Inflammatory macrophage (primary cell): ENCODE measurements around the gene PDGFRA.

Experiments used
- DNase-seq, 2 donors: peaks; one replicate each; pipeline ENCODE4 v3.0.0-alpha.2; 2020 to 2022

Gene PDGFRA

GRCh38 chr4:54256491-54257486, 27.7 kb downstream of the PDGFRA start:
- DNase-seq, result peak; percentile 17 to 24

DNA sequence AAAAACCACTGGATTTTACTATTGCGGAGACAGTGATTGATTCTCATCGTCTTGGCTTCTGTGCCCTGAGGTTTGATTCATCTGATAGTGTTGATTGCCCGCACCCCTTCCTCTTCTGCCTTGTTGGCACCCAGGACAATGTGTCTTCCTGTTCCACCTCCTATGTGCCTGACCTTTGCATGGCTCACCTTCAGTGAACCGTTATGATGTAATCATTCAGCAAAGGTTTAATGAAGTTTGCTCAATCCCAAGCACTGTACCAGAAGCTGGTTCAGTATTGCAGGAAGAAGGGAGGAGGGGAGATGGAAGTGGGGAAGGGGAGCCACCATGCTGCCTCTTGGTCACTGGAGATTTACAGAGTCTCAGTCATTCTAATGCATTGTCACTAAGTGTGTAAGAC, 36.3 kb downstream of the PDGFRA start:
- no peak for DNase-seq

GRCh38 chr4:54268151-54268550, 39.1 kb downstream of the PDGFRA start:
- DNase-seq, result no peak

- DNase-seq, result no peak
Measured at GRCh38 chr4:54271464-54271863, 42.4 kb downstream of the PDGFRA start.

GRCh38 chr4:54272051-54272450, 43.0 kb downstream of the PDGFRA start:
- DNase-seq, result no peak

- DNase-seq, result no peak
Measured at GRCh38 chr4:54274264-54274663, 45.2 kb downstream of the PDGFRA start.

DNA sequence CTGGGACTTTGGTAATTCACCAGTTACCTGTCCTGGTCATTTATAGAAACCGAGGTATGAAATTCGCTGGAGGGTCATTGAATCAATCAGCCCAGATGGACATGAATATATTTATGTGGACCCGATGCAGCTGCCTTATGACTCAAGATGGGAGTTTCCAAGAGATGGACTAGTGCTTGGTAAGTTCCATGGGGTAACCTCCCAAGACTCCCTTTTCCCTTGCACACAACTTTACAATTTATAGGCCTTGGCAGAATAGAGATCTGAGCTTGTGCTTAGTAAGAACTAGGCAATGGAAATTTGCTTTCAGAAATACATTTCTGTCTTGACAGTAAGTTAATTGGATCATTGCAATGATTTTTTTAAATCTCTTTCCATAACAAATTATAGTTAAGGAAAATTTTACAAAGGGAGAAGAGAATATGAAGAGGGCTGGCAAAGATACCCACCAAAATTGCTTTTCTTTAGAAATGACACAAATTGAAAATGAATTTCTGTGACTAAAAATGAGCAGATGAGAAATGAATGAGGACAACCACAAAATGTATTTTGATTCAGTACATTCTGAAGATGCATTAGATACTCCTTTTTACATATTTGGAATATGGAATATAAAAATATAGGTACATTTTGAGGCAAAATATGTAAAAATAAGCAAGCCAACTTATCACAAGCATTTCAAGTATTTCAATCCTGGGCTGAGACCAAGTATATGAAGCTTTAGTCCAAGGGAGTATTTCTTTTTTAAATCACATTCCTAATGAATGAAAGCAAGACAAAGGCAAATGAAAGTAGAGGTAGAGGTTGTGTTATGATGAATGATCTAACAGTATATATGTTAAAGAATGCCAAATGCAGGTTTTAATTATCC, 45.9 kb downstream of the PDGFRA start:
- DNase-seq, result no peak

- DNase-seq, result peak; percentile 42 to 63
Measured at GRCh38 chr4:54276641-54277430, 47.7 kb downstream of the PDGFRA start.

DNA sequence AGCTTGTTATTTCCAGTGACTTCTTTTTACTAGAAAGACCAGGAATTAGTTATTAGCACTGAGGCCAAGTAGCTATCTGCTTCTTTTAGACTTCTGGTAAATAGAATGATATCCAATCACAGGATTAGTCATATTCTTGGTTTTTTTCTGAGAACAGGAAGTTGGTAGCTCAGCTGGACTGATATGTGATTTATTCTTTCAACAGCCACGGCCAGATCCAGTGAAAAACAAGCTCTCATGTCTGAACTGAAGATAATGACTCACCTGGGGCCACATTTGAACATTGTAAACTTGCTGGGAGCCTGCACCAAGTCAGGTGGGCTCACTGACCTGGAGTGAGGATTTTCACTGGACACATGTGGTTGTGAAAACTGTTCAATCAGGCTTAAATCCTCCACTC, 48.6 kb downstream of the PDGFRA start:
- peak; percentile 52 to 53 for DNase-seq

DNA sequence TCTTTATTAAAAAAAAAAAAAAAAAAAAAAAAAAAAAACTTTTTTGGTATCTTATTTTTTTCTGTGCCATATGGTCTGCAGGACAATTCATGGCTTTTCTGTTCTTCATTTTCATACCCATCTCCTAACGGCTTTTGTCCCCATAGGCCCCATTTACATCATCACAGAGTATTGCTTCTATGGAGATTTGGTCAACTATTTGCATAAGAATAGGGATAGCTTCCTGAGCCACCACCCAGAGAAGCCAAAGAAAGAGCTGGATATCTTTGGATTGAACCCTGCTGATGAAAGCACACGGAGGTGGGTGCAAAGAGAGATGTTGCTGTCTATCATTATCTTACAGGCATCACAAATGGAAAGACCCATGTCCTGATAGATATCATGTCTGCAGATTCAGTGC, 49.1 kb downstream of the PDGFRA start:
- no peak for DNase-seq

- DNase-seq, result peak; percentile 51 to 73
Measured at GRCh38 chr4:54281054-54281766, 52.1 kb downstream of the PDGFRA start.

GRCh38 chr4:54282837-54283236, 53.7 kb downstream of the PDGFRA start:
- no peak for DNase-seq

DNA sequence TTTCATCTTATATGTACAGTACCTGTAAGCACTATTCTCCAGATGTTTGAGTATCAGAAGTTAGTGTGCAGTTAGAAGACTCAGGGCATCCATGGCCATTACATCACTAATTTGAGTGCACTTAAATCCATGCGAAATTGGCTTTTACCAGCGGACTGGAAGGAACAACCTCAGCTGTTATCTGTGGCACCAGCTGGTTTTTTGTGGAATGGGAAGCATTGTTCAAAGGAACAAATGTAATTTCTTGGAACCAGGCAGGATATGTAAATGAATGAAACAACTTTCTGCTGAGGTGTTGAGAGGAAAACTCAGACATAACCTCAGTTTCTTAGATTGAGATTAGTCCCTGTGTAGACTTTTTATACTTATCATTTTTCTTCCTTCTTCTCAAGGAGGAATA, 60.2 kb downstream of the PDGFRA start:
- no peak for DNase-seq

DNA sequence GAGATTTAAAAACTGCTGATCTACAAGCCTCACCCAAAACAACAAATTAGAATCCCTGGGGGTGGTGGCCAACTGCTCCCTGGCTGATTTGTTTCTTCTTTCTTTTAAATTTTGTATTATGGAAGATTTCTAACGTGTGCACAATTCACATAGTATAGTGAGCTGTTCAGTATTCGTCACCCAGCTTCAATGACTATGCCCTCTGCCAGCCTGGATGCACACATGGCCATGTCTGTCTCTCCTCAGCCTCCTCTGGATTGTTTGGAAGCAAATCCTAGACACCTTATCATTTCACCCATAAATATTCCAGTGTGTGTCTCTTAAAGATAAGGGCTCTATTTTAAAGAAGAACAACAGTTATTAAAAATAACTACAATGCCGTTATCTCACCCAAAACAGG, 61.9 kb downstream of the PDGFRA start:
- DNase-seq, result no peak

DNA sequence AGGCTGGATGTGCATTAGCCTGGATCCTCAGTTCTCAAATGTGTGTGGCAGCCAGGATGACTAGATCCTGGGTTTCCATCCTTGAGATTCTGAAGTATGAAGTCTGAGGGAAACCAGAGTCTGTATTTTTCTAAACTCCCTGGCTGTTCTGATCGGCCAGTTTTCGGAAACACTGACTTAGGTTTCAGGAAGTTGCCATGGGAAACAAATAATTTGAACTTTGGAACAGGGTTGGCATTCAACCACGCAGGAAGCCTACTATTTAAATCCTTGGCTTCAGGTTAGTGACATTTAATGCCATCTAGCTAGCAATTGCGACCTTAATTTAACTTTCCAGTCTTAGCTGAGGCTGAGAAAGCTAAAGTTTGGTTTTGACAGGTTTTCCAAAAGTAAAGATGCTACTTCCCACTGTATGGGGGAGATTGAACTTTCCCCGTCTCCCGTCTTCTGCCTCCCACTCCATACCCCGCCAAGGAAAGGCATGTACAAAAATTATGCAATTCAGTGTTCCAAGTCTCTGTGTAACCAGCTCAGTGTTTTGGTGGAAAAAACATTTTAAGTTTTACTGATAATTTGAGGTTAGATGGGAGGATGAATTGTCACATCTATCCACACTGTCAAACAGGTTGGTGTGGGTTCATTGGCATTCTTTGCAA, 67.6 kb downstream of the PDGFRA start:
- no peak for DNase-seq

DNA sequence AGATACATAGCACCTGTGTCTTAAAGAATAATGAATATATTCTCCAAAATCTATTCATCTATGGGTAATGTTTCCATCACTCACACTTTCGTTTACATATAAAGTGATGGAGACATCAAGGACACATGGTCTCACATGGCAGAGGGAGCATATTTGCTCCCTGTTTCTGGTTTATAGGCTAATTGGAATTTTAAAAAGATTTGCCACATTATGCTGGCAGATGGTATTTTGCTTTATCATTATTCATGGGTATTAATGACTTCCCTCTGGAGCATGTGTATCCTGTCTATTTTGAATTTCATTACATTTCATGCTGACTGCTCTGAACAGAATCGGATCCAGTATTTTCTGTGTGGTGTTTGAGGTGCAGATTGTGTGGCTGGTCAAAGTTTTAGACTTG, 79.0 kb downstream of the PDGFRA start:
- no peak for DNase-seq

DNA sequence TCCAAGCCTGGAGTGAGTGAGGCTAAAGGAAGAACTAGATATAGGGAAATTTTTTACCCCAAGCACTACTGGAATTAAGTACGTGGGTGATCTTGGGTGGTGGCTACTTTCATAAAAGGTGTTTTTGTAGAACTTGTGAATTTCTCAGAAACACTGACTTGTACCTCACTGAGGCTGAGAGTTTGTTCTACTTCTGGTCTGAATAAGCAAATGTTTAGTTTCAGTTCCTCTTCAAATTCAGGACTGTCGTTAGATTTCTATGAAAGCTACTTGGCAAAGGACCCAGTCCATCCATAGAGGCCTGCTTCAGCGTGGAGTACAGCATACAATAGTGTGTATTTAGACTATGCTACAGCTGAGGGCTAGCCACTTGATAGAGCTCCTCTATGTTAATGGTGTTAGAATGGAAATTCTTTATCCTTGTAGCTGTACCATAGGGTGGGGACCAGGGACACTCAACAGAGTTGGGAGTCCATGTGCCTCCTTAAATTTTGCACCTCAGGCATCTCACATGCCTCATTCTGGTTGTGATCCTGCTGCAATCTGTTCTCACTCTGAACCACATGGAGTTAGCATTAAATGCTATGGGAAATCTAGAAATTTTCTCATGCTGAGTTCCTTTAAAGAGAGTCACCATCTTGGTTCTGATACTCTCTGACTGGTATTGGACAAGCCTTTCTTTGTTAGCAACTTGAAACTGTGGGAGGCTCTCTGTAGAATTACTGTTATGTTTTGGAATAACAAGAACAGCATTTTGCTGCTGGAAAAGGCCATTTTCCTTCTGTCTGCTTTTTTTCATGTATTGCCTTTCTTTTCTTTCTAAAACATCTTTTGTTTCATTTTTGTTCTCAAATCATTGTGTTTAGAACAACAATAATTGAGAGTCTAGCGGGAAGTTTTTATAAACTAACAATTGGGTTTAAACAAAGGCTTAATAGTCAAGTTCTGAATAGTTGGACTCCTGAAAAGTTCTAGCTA, 86.8 kb downstream of the PDGFRA start:
- peak; percentile 23 to 63 for DNase-seq

DNA sequence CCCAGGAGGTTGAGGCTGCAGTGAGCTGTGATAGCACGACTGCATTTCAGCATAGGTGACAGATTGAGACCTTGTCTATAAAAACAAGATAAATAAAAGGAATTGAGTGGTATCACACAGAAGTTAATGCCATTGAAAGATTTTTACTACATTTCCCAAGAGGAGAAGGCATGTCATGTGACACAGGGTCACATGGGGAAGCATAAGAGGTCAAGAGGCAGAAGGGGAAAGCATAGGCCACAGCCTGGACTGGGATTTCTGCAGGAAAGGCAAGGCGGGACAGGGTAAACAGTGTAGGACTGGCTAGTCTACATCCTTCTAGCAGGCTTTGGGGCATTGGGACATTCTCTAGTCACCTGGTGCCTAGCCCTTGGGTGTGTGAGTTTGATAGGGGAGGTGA, 88.6 kb downstream of the PDGFRA start:
- DNase-seq, result peak; percentile 9 to 13

GRCh38 chr4:54318904-54319303, 89.8 kb downstream of the PDGFRA start:
- DNase-seq, result peak; percentile 86 to 88
